Mucosa of stomach (tissue), 1 donor: ENCODE measurements around the gene RABGAP1L.

Experiments used
- H3K27me3 ChIP-seq: one replicate; pipeline ENCODE4 v1.7.0; 2013; ENCODE audit warnings: mild to moderate bottlenecking, low read length; ENCODE audit not compliant: control insufficient read depth, insufficient read depth
- H3K36me3 ChIP-seq: one replicate; pipeline ENCODE4 v1.7.0; 2013; ENCODE audit warnings: low read length; ENCODE audit not compliant: control insufficient read depth, insufficient read depth
- H3K4me1 ChIP-seq: one replicate; pipeline ENCODE4 v1.7.0; 2013; ENCODE audit warnings: mild to moderate bottlenecking, low read length; ENCODE audit not compliant: control insufficient read depth, insufficient read depth
- H3K4me3 ChIP-seq: one replicate; pipeline ENCODE4 v1.7.0; 2013; ENCODE audit warnings: low read length
- H3K9ac ChIP-seq: one replicate; pipeline ENCODE4 v1.7.0; 2013; ENCODE audit warnings: mild to moderate bottlenecking, low read length, moderate library complexity
- H3K9me3 ChIP-seq: one replicate; pipeline ENCODE4 v1.7.0; 2013; ENCODE audit warnings: mild to moderate bottlenecking, low read length, moderate library complexity; ENCODE audit not compliant: control insufficient read depth
- donor health status: Pancreatic carcinoma.

Gene RABGAP1L

GRCh38 chr1:174971466-174971865 lies 812.1 kb downstream of the RABGAP1L start:
- peaks cover 9% of the 10 kb centered on the region for H3K4me1 ChIP-seq
- H3K27me3 ChIP-seq = no peaks in the 10 kb centered on the region
- H3K9ac ChIP-seq = no peak overlapping the region
- H3K9me3 ChIP-seq = no peaks in the 10 kb centered on the region
- no peak overlapping the region for H3K4me3 ChIP-seq
- peaks cover 5% of the 10 kb centered on the region for H3K36me3 ChIP-seq

- Histone ChIP-seq H3K4me1 (peaks cover 9% of the 10 kb centered on the region), H3K36me3 (peaks cover 8% of the 10 kb centered on the region), H3K27me3 (no peaks in the 10 kb centered on the region), H3K9ac (no peak overlapping the region), H3K9me3 (no peaks in the 10 kb centered on the region), H3K4me3 (no peak overlapping the region)
These were observed 812.6 kb downstream of the RABGAP1L start for GRCh38 chr1:174971902-174972301.

DNA sequence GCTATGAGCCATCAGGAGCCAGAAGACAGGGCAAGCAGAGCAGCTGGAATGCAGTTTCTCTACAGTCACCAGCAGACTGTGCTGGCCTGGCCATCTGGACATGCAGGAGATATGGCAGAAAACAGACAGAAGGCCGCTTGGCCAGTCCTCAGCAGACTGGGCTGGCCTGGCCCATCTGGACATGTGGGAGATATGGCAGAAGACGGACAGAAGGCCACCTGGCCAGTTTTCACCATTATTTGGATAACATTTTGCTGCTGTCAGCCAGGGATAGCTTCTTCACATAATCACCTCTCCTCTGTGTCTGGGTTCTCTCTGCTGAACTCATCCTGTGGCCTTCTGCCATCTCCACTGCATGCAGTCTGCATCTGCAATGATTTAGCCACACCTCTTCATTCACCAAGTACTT lies 815.4 kb downstream of the RABGAP1L start:
- Histone ChIP-seq H3K9ac (no peak overlapping the region), H3K4me3 (no peak overlapping the region), H3K27me3 (no peaks in the 10 kb centered on the region), H3K36me3 (peaks cover 8% of the 10 kb centered on the region), H3K9me3 (no peaks in the 10 kb centered on the region), H3K4me1 (no peaks in the 10 kb centered on the region)

- H3K9me3 ChIP-seq = no peaks in the 10 kb centered on the region
- H3K36me3 ChIP-seq = peaks cover 4% of the 10 kb centered on the region
- H3K27me3 ChIP-seq = no peaks in the 10 kb centered on the region
- H3K9ac ChIP-seq = no peak overlapping the region
- no peak overlapping the region for H3K4me3 ChIP-seq
- no peaks in the 10 kb centered on the region for H3K4me1 ChIP-seq
These were observed 816.4 kb downstream of the RABGAP1L start for GRCh38 chr1:174975764-174976163.

- Histone ChIP-seq H3K4me1 (no peaks in the 10 kb centered on the region), H3K9me3 (no peaks in the 10 kb centered on the region), H3K9ac (no peak overlapping the region), H3K27me3 (no peaks in the 10 kb centered on the region), H3K36me3 (peaks cover 4% of the 10 kb centered on the region), H3K4me3 (no peak overlapping the region)
These were observed 817.3 kb downstream of the RABGAP1L start for GRCh38 chr1:174976436-174977108.

- Histone ChIP-seq H3K9ac (no peak overlapping the region), H3K4me1 (no peaks in the 10 kb centered on the region), H3K36me3 (no peaks in the 10 kb centered on the region), H3K27me3 (no peaks in the 10 kb centered on the region), H3K9me3 (no peaks in the 10 kb centered on the region), H3K4me3 (no peak overlapping the region)
These were observed 823.8 kb downstream of the RABGAP1L start for GRCh38 chr1:174982971-174983689.

- H3K4me3 ChIP-seq = no peak overlapping the region
- no peaks in the 10 kb centered on the region for H3K36me3 ChIP-seq
- H3K9me3 ChIP-seq = no peaks in the 10 kb centered on the region
- no peaks in the 10 kb centered on the region for H3K27me3 ChIP-seq
- H3K9ac ChIP-seq = no peak overlapping the region
- H3K4me1 ChIP-seq = no peaks in the 10 kb centered on the region
These were observed 825.6 kb downstream of the RABGAP1L start for GRCh38 chr1:174984952-174985351.

DNA sequence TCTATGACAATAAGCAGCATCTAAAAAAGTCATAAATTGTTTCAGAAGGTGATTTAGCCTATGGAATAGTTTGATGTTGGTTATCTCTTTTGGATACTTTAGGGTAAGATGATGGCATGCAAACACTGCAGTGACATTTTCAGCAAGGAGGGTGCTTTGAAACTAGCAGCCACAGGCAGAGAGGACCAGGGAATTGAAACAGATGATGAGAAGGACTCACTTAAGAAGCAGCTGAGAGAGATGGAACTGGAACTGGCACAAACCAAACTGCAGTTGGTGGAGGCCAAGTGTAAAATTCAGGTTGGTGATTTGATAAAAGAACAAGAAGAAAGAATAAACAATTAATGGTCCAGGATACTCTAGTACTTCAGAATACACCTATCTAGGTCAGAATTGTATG lies 829.2 kb downstream of the RABGAP1L start:
- Histone ChIP-seq H3K27me3 (no peaks in the 10 kb centered on the region), H3K9ac (no peak overlapping the region), H3K9me3 (no peaks in the 10 kb centered on the region), H3K4me1 (no peaks in the 10 kb centered on the region), H3K4me3 (no peak overlapping the region), H3K36me3 (no peaks in the 10 kb centered on the region)

DNA sequence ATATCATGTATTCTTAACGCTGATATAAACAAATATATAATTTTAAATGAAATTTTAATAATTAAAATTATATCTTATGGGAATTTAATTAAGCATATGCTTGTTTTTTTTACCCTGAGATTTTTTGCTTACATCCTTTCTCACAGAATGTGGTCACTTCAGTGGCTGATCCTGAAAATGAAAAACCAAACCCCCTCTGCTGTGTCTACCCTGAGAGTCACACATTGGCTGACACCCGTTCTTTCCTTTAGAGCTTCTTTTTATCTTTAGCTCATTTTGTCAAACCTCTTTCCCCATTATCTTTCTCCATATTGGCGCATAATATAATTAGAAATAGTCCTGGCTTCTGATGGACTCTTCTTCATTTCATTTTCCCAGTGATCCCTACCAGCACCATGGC lies 829.7 kb downstream of the RABGAP1L start:
- Histone ChIP-seq H3K4me3 (no peak overlapping the region), H3K27me3 (no peaks in the 10 kb centered on the region), H3K4me1 (no peaks in the 10 kb centered on the region), H3K9me3 (no peaks in the 10 kb centered on the region), H3K9ac (no peak overlapping the region), H3K36me3 (no peaks in the 10 kb centered on the region)

DNA sequence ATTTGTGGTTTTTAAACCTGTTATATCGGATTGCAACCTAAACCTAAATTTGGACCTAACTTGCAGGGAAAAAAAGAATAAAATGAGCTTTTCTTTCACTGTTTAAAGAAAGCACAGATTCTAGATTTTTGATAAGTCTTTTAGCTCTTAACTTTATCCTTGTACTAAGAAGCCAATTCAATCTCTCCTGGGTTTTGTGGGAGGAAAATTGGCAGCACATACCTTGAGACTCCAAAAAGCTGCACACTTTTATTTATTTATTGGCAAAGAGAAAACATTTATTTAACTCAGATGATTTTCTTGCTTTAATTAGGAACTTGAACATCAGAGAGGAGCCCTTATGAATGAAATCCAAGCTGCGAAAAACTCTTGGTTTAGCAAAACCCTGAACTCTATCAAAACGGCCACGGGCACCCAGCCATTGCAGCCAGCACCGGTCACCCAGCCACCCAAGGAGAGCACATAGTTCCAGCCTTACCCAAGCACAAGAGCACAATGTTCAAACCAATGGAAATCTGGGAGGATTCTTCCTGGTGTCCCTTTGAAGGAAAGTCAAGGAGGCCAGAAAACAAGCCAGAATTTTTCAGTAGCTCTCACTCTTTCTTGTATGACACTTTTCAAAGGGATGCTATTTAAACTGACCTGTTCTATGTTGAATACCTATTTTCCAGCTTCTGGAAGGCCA lies 830.4 kb downstream of the RABGAP1L start:
- Histone ChIP-seq H3K27me3 (no peaks in the 10 kb centered on the region), H3K36me3 (no peaks in the 10 kb centered on the region), H3K9ac (no peak overlapping the region), H3K4me1 (no peaks in the 10 kb centered on the region), H3K4me3 (no peak overlapping the region), H3K9me3 (no peaks in the 10 kb centered on the region)

GRCh38 chr1:174990382-174990999 lies 831.2 kb downstream of the RABGAP1L start:
- no peaks in the 10 kb centered on the region for H3K9me3 ChIP-seq
- peak overlapping the region; percentile 9 for H3K4me3 ChIP-seq
- H3K36me3 ChIP-seq = no peaks in the 10 kb centered on the region
- H3K4me1 ChIP-seq = no peaks in the 10 kb centered on the region
- H3K9ac ChIP-seq = peak overlapping the region; percentile 71
- no peaks in the 10 kb centered on the region for H3K27me3 ChIP-seq

DNA sequence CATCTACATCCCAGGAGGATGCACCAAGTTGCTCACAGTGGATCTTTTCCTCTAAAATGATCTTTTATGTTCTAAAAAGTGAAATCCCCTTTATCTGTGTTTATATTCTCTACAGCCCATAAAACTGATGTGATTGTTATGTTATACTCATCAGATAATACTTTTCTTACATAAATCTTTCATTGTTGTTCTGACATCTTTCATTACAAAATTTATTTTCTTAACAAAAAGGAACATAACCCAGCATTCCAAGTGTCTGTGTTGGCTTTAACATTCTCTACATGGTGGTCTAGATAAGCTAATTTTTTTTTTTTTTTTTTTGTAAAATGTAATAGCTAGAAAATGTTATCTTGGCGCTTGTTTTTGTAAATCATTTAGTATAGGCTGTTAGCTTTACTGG lies 832.2 kb downstream of the RABGAP1L start:
- H3K9me3 ChIP-seq = no peaks in the 10 kb centered on the region
- H3K4me3 ChIP-seq = no peak overlapping the region
- no peaks in the 10 kb centered on the region for H3K27me3 ChIP-seq
- H3K4me1 ChIP-seq = no peaks in the 10 kb centered on the region
- H3K36me3 ChIP-seq = no peaks in the 10 kb centered on the region
- no peak overlapping the region for H3K9ac ChIP-seq
